Activated CD4-positive, alpha-beta T cell treated with anti-CD3 and anti-CD28 coated beads for 4 hours (primary cell): Measurements from ENCODE around the gene SH3RF1.

Experiments
- DNase-seq, 2 donors: peaks; one replicate each; pipeline ENCODE4 v3.0.0-alpha.2; 2020

Gene SH3RF1

GRCh38 chr4:169127314-169127713 is 143.4 kb downstream of the SH3RF1 start:
- DNase-seq = no peak

DNA sequence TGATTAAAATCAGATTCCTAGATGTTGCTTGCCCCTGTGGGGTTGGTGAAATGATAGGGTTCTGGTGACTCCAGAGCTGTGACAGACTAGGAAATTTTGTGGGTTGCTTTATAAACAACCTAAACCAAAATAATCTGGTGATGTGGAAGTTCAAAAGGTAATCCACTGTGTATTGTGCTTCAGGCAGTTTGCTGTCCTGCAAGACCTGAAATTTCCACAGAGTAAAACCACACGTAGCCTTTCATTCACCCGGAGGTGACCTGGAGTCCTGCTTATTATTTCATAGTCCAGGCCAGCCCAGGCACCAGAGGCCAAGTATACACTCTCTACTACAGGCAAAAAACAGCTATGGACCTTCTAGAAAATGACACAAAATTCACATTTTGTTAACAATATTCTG is 146.1 kb downstream of the SH3RF1 start:
- no peak for DNase-seq

DNA sequence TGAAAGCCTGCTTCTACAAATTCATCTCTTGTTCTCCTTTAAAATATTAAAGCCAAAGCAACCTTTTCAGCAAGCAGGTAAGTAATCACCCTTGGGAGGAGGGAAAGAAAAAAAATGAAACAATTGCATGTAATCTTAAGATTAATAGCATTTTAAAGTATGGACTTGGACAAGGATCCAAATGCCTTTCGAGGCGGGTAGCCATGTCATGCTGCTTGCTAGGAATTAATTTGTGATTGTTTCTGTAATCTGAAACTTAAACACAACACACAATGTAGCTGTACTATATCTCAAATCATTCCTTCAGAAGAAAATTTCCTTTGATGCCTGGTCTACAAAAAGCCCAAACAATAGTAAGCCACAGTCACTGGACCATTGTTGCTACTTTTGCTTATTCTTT is 148.3 kb downstream of the SH3RF1 start:
- DNase-seq = no peak

DNA sequence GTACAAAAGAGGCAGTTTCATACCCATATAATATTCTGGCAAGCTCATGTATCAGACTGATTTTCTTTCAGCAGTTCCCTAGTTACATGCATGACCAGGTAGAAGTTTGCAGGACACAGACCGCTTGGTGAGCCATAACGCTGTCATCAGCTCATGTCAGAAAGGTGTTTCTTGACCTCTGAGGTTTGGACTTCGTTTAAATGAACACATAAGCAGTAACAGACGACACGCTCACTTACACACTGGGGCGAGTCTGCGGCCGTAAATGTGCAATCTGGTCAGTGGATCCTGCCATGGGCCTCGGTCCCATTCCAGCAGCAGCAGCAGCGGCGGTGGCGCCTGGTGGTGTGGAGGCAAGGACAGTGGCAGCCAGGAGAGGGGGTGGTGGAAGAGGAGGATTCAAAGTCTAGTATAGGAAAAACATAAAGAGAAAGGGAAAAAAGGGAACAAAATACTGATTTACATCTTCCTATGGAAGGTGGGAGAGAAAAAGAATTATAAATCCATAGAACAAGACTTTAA is 148.8 kb downstream of the SH3RF1 start:
- DNase-seq = no peak

DNA sequence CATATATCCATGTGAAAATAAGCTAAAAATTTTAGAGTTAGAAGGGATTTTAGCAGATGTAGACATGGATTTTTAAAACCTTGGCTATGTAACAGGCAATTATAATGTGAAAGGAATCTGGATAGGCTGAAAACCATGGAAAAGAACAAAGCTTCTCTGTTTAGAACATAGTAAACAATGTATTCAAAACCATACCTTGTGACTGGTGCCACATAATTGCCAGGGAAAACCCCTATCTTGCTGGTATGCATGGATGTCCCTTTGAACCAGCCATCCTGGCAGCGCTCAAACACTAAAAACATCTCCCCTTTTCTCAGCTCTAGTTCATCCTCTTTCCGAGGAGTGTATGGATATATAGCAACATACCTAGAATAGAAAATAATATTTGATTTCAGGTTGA is 150.1 kb downstream of the SH3RF1 start:
- DNase-seq = no peak

DNA sequence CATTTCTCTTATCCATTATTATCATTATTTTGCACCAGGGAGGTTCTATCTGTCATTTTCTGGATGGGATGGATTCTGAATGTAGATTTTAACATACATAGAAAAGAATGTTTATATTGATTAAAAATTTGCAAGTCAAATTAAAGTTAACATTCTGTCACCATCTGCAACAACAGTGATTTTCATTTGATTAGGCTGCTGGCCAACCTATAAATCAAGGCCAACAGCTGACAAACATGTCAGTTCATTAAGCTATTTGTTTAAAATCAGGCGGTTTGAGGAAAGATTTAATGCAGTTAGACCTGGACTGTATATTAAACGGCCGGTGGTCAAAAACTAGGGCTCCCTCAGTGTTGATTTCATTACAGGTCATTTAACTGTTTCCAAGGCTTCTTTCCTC is 151.2 kb downstream of the SH3RF1 start:
- no peak for DNase-seq

DNA sequence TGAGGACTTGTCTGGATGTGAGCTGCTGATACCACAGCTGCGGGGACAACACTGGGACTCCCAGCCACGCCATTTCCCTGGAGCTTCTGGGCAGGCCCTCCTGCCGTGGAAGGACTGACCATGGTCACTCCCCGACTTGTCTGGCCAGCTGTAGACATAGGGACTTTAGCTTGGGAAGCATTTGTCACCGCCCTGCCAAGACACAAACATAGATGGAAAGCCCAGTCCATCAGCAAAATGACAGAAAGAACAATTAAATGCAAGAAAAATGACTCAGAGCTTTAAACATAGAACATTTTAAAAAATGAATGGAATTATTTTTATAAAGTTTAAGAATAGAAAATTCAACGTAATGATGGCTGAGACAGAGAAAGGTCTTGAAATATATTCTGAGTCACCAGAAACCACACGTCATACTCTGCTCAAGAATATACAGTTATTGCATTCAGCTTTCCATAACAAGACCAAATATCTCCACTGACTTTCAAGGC is 153.1 kb downstream of the SH3RF1 start:
- no peak for DNase-seq

DNA sequence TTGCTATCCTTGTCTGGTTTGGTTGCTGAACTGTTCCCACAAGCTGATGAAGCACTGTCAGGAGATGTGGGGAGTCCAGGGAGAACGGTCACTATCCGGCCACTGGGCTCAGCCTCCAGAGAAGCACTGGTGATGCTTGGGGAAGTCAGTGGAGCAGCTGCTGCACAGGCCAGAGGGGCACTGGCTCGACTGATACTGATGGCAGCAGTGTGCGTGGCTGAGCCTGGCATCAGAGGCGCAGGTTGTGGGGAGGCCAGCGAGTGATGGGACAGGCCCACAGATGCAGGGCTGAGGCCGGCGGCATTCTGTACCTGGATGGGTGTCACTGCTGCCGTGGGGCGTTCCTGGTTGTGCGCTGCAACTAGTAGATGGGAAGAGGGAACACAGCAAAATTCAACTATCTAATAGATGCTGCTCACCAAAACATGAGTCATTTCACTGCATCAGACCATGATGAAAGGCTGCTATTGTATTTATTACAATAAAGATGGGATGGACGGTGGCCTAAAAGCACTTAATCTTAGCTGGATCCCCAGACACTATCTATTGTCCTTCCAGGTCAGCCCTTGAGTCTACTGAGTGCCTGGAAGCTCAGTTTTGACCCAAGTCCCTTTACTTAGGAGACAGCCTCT is 154.4 kb downstream of the SH3RF1 start:
- no peak for DNase-seq

DNA sequence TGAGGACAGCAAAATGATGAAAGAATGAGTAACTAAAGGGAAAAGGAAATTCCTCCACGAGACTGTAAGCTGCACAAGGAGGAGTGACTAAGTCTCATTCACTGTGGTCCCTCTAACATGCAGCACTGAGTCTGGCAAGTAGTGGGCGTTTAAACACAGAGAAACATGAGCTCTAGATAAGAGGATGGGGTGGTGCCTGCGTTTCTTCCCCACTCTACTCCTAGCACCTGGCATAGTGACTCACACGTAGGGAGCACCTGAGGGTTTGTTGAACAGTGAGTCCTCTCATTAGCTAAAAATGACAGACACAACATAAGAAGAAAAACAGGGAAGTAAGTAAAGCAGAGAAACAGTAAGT is 154.9 kb downstream of the SH3RF1 start:
- DNase-seq = no peak

DNA sequence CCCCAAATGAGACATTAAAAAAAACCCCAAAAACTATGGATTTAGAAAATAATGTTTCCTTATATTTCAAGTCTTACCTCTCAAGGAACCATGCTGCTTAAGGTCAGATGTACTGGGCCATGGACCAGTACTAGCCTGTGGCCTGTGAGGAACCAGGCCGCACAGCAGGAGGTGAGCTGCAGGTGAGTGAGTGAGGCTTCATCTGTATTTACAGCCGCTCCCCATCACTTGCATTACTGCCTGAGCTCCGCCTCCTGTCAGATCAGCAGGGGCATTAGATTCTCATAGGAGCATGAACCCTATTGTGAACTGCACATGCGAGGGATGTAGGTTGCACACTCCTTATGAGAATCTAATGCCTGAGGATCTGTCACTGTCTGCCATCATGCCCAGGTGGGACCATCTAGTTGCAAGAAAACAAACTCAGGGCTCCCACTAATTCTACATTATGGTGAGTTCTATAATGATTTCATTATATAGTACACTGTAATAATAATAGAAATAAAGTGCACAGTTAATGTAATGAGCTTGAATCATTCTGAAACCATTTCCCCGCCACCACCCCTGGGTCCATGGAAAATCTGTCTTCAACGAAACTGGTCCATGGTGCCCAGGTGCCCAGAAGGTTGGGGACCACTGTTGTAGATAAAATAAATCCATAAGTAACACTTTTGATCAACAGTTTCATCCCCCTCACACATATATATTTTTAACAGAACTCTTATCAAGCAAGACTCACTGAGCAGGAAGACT is 155.4 kb downstream of the SH3RF1 start:
- no peak for DNase-seq

GRCh38 chr4:169114341-169114974 is 156.3 kb downstream of the SH3RF1 start:
- no peak for DNase-seq

GRCh38 chr4:169110633-169111032 is 160.1 kb downstream of the SH3RF1 start:
- DNase-seq = no peak

GRCh38 chr4:169109035-169109675 is 161.6 kb downstream of the SH3RF1 start:
- DNase-seq = no peak

GRCh38 chr4:169108303-169108702 is 162.5 kb downstream of the SH3RF1 start:
- DNase-seq = no peak

DNA sequence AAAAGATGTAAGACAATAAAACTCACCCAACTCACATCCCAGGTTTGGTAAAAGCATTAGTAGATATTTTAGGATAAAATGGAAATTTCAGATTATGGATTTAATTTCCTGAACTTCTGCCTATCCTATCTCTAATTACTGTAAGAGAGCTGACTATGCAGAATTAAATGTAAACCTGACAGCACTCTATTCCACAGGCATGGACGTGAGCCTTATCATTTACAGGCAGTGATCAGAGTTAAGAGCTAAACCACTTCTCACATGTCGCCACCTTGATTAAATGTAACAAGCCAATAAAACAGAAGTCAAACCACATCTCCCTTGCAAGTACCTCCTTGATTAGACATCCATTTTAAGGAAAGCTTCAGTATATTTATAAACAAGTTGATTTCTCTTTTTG is 163.2 kb downstream of the SH3RF1 start:
- DNase-seq = no peak

DNA sequence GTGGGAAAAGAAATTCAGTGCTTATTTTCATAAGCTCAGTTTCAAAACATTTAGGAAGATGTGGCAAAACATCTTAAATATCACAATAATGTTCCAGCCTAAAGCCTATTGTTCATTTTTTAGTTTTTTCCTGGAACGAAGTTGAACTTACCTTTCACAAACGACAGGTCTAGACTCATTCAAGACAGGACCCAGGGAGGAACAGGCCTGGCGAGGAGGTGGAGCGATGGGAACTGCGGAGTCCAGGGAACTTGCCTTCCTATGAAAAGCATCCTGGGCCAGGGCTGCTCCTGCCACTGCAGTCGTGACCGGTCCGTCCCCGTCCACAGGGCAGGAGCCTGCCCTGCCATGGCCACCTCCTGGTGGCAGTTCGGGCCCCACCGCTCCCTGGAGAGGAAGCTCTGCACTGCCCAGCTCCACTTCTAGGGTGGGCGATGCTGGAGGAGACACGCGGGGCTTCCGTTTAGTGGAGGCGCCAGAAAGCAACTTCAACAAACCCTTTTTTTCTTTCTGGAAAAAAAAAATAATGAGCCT is 164.0 kb downstream of the SH3RF1 start:
- no peak for DNase-seq

DNA sequence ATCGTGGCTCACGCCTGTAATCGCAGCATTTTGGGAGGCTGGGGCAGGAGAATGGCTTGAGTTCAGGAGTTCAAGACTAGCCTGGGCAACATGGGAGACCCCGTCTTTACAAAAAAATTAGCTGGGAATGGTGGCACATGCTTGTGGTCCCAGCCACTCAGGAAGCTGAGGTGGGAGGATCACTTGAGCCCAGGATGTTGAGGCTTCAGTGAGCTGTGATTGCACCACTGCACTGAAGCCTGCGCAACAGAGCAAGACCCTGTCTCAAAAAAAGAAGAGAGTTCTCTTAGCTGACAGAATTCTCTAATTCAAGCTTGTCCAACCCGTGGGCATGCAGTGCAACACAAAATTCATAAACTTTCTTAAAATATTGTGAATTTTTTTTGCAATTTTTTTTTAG is 165.1 kb downstream of the SH3RF1 start:
- DNase-seq = no peak

GRCh38 chr4:169103966-169104412 is 166.8 kb downstream of the SH3RF1 start:
- DNase-seq = no peak

GRCh38 chr4:169102026-169102425 is 168.7 kb downstream of the SH3RF1 start:
- no peak for DNase-seq

GRCh38 chr4:169100670-169101101 is 170.1 kb downstream of the SH3RF1 start:
- DNase-seq = no peak

GRCh38 chr4:169099771-169100180 is 171.0 kb downstream of the SH3RF1 start:
- DNase-seq = no peak

- DNase-seq = no peak
Observed at GRCh38 chr4:169098969-169099690, 171.6 kb downstream of the SH3RF1 start.
